ENCODE data around the gene EIF4EBP2. TPM values are rescaled to one million over a fixed set of nuclear protein-coding genes. Genes with fewer than 3 reads are reported as not detected.

Gene EIF4EBP2
- total and polyA plus RNA-seq, 2 donors (not counting 3 experiments of a cell fraction or from before 2014, with no cell fraction given) = 18.2 to 47.0 TPM

- no peaks in the 10 kb centered on the region for H3K4me1 ChIP-seq (ENCODE audit: control insufficient read depth, extremely low read depth, insufficient read depth, low read length)
- H3K9me3 ChIP-seq (replicated peaks; ENCODE audit: control insufficient read depth, insufficient read depth, low read length) = no peaks in the 10 kb centered on the region
- intact Hi-C loops (cut with micrococcal nuclease) = no loop called here
- dilution Hi-C loops (cut with MboI; ENCODE audit: extremely low pct_ligation_motif_present, low sequenced_read_pairs) = no loop called here
- H2AFZ ChIP-seq (ENCODE audit: low read depth, low read length) = no peak overlapping the region
- no peak overlapping the region for H3K9ac ChIP-seq (replicated peaks; ENCODE audit: extremely low read depth, insufficient read depth, low read length)
- H3K27ac ChIP-seq (ENCODE audit: insufficient read depth, low read depth, low read length) = no peak overlapping the region
- ChIA-PET CTCF (no interaction called here), POLR2A (no interaction called here)
- H3K79me2 ChIP-seq (ENCODE audit: control insufficient read depth, insufficient read depth, low read length) = no peaks in the 10 kb centered on the region
- FAIRE-seq (no peak), DNase-seq (ENCODE audit: low read depth, low spot score) (no peak)
- H3K9me1 ChIP-seq (replicated peaks; ENCODE audit: control insufficient read depth, extremely low read depth, insufficient read depth, low read length) = no peaks in the 10 kb centered on the region
- no TSS peak for BruUV-seq (replicated peaks)
- TF ChIP-seq CTCF (IDR thresholded peaks at IDR 0.05; ENCODE audit: extremely low read depth in 1 of 2, insufficient read depth in 1 of 2, low read depth in 1 of 2, low read length in 2 of 2) = no peak
- TF ChIP-seq MYC (IDR thresholded peaks at IDR 0.05; ENCODE audit: low read depth, low read length) = no peak
- TF ChIP-seq, protein P1, sequence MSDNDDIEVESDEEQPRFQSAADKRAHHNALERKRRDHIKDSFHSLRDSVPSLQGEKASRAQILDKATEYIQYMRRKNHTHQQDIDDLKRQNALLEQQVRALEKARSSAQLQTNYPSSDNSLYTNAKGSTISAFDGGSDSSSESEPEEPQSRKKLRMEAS (IDR thresholded peaks at IDR 0.05; ENCODE audit: insufficient read depth, insufficient read length) = no peak
- no peak for TF ChIP-seq EZH2 (IDR thresholded peaks at IDR 0.05; ENCODE audit: borderline replicate concordance, low read depth, low read length, severe bottlenecking)
- TF ChIP-seq POLR2AphosphoS5 (IDR thresholded peaks at IDR 0.05; ENCODE audit: insufficient read depth, low read depth, low read length) = no peak
- no peak for TF ChIP-seq GATA2 (IDR thresholded peaks at IDR 0.05; ENCODE audit: insufficient read depth, insufficient read length, low read depth, low read length)
- no peak for TF ChIP-seq JUN (IDR thresholded peaks at IDR 0.05; ENCODE audit: borderline replicate concordance, insufficient read depth, insufficient read length, low read depth)
- no peak for TF ChIP-seq POLR2A (IDR thresholded peaks at IDR 0.05; ENCODE audit: low read depth, low read length)
- no peak for TF ChIP-seq FOS (IDR thresholded peaks at IDR 0.05; ENCODE audit: borderline replicate concordance, insufficient read depth, low read length)
- H3K36me3 ChIP-seq (ENCODE audit: control insufficient read depth in 2 of 2, extremely low read depth in 1 of 2, insufficient read depth in 2 of 2, low read length in 2 of 2) = no peaks in the 10 kb centered on the region
- H3K4me2 ChIP-seq (ENCODE audit: insufficient read depth, low read length) = no peak overlapping the region
- peaks cover 33 to 47% of the 10 kb centered on the region in 2 experiments for H3K27me3 ChIP-seq (ENCODE audit: control insufficient read depth in 2 of 2, insufficient read depth in 2 of 2, low read length in 2 of 2)
- no peak overlapping the region for H3K4me3 ChIP-seq (replicated peaks in 1 of 3; ENCODE audit: insufficient read depth in 1 of 3, low read depth in 1 of 3, low read length in 3 of 3)
- H4K20me1 ChIP-seq (replicated peaks; ENCODE audit: control insufficient read depth, extremely low read depth, insufficient read depth, low read length) = no peaks in the 10 kb centered on the region
Observed at GRCh38 chr10:70437721-70438120, 33.8 kb downstream of the EIF4EBP2 start.

Measured in endothelial cell of umbilical vein (primary cell).